Left ventricle myocardium inferior (tissue), 1 donor: ENCODE results near the gene NLGN4Y. TPM values are rescaled to one million over a fixed set of nuclear protein-coding genes. Genes with fewer than 3 reads are reported as not detected.
A peak's percentile ranks its signal among the peaks of the same experiment; 100 is the strongest.

Source experiments
- DNase-seq: peaks from one replicate; pipeline ENCODE4 v3.0.0-alpha.2; 2020
- H3K27ac ChIP-seq: fragments of 200-600 bp; replicated peaks from 2 replicates; pipeline ENCODE4 v1.8.0; 2021
- H3K27me3 ChIP-seq: fragments of 200-600 bp; 2 replicates; pipeline ENCODE4 v1.8.0; 2021; ENCODE audit warnings: low read depth
- H3K36me3 ChIP-seq: fragments of 200-600 bp; 2 replicates; pipeline ENCODE4 v1.8.0; 2021
- H3K4me1 ChIP-seq: fragments of 200-600 bp; 2 replicates; pipeline ENCODE4 v1.8.0; 2021
- H3K4me3 ChIP-seq: fragments of 200-600 bp; 2 replicates; pipeline ENCODE4 v1.8.0; 2021; ENCODE audit warnings: mild to moderate bottlenecking, moderate library complexity
- H3K9me3 ChIP-seq: fragments of 200-600 bp; replicated peaks from 2 replicates; pipeline ENCODE4 v1.8.0; 2021
- CTCF ChIP-seq: fragments of 200-600 bp; IDR thresholded peaks from 2 replicates; pipeline ENCODE4 v1.8.0; 2021; ENCODE audit warnings: antibody characterized with exemption, mild to moderate bottlenecking, borderline replicate concordance
- intact Hi-C: fragments of 100-400 bp; cut with micrococcal nuclease; formaldehyde crosslinking; loops from one replicate; pipeline ENCODE4 v1.11.0; 2022
- total RNA-seq: library from RNA; stranded (reverse); fragmentation: NEBNext Ultra II Directional; extraction: Animal tissue kit (Norgen Biotek cat#: 25700); gene quantifications from one replicate; pipeline ENCODE4 v1.2.1, GENCODE V29; 2021
- donor health status: DM: no; HTN: yes; CAD: no; lungs with severe emphysema.

NLGN4Y gene
- total RNA-seq, 1 donor from 2014 or later: 0.16 TPM

- Histone ChIP-seq H3K9me3 (no peaks in the 10 kb centered on the region), H3K36me3 (no peaks in the 10 kb centered on the region), H3K27ac (no peak overlapping the region), H3K4me1 (no peaks in the 10 kb centered on the region), H3K27me3 (peaks cover 29% of the 10 kb centered on the region), H3K4me3 (peak overlapping the region; percentile 60)
- intact Hi-C loops: no loop called here
- DNase-seq: no peak
- no peak for TF ChIP-seq CTCF
These were observed 1.9 kb upstream of the NLGN4Y start for GRCh38 chrY:14522379-14522950.

GRCh38 chrY:14523491-14524271 lies 648 bp upstream of the NLGN4Y start:
- Histone ChIP-seq H3K27me3 (peaks cover 29% of the 10 kb centered on the region), H3K27ac (no peak overlapping the region), H3K4me3 (peak overlapping the region; percentile 60), H3K9me3 (no peaks in the 10 kb centered on the region), H3K36me3 (no peaks in the 10 kb centered on the region), H3K4me1 (no peaks in the 10 kb centered on the region)
- TF ChIP-seq CTCF: no peak
- intact Hi-C loops: no loop called here
- DNase-seq: no peak

GRCh38 chrY:14525315-14525714 lies 986 bp downstream of the NLGN4Y start:
- H3K4me3 ChIP-seq: peak overlapping the region; percentile 60
- H3K4me1 ChIP-seq: no peaks in the 10 kb centered on the region
- TF ChIP-seq CTCF: no peak
- H3K27ac ChIP-seq: no peak overlapping the region
- peaks cover 29% of the 10 kb centered on the region for H3K27me3 ChIP-seq
- no peaks in the 10 kb centered on the region for H3K9me3 ChIP-seq
- intact Hi-C loops: no loop called here
- DNase-seq: no peak
- no peaks in the 10 kb centered on the region for H3K36me3 ChIP-seq

- TF ChIP-seq CTCF: no peak
- Histone ChIP-seq H3K9me3 (no peaks in the 10 kb centered on the region), H3K27me3 (peaks cover 29% of the 10 kb centered on the region), H3K4me1 (no peaks in the 10 kb centered on the region), H3K36me3 (no peaks in the 10 kb centered on the region), H3K4me3 (no peak overlapping the region), H3K27ac (no peak overlapping the region)
- intact Hi-C loops: no loop called here
- no peak for DNase-seq
These were observed 4.0 kb downstream of the NLGN4Y start for GRCh38 chrY:14528361-14528760.

- Histone ChIP-seq H3K27ac (no peak overlapping the region), H3K4me1 (no peaks in the 10 kb centered on the region), H3K4me3 (no peak overlapping the region), H3K36me3 (no peaks in the 10 kb centered on the region), H3K27me3 (no peaks in the 10 kb centered on the region), H3K9me3 (peaks cover 2% of the 10 kb centered on the region)
- no peak for DNase-seq
- intact Hi-C loops: no loop called here
- no peak for TF ChIP-seq CTCF
These were observed 12.4 kb downstream of the NLGN4Y start for GRCh38 chrY:14536703-14537102.
